RWPE2 (cell line): ENCODE data around the gene WASF3.
A peak's percentile ranks its signal among the peaks of the same experiment; 100 is the strongest.
"Not testable (repeated sequence)": the region's sequence is repeated elsewhere in the genome, so short reads cannot be mapped to it uniquely, and the experiment has no call there.

Experiments
- ATAC-seq: fragments of 200-7000 bp; cut with Tn5 transposase; 3 replicates; pipeline ENCODE4 v1.9.1; 2021; ENCODE audit warnings: low read depth
- DNase-seq: peaks from one replicate; pipeline ENCODE4 v3.0.0-alpha.2; 2020; ENCODE audit warnings: low spot score
- H3K27ac ChIP-seq: fragments of 450-650 bp; 2 replicates; pipeline ENCODE4 v1.5.1; 2017; ENCODE audit warnings: mild to moderate bottlenecking; ENCODE audit not compliant: poor library complexity, severe bottlenecking
- H3K27me3 ChIP-seq: fragments of 250-450 bp; sonication (Bioruptor Pico); 2 replicates; pipeline ENCODE4 v1.5.1; 2021; ENCODE audit warnings: mild to moderate bottlenecking, moderate library complexity; ENCODE audit not compliant: insufficient read depth, poor library complexity, severe bottlenecking
- H3K36me3 ChIP-seq: fragments of 250-450 bp; sonication (Bioruptor Pico); 2 replicates; pipeline ENCODE4 v1.5.1; 2020; ENCODE audit warnings: low read depth, mild to moderate bottlenecking, moderate library complexity
- H3K4me1 ChIP-seq: fragments of 250-450 bp; sonication (Bioruptor Pico); 2 replicates; pipeline ENCODE4 v1.5.1; 2021; ENCODE audit warnings: mild to moderate bottlenecking, moderate library complexity; ENCODE audit not compliant: insufficient read depth, poor library complexity, severe bottlenecking
- H3K4me3 ChIP-seq: fragments of 250-450 bp; sonication (Bioruptor Pico); 2 replicates; pipeline ENCODE4 v1.5.1; 2021; ENCODE audit warnings: mild to moderate bottlenecking, moderate library complexity; ENCODE audit not compliant: severe bottlenecking
- H3K9me3 ChIP-seq: fragments of 250-450 bp; sonication (Bioruptor Pico); 2 replicates; pipeline ENCODE4 v1.5.1; 2021; ENCODE audit warnings: mild to moderate bottlenecking, moderate library complexity; ENCODE audit not compliant: severe bottlenecking
- CTCF ChIP-seq: fragments of 450-650 bp; IDR thresholded peaks from one replicate; pipeline ENCODE4 v1.5.1; 2017; ENCODE audit warnings: mild to moderate bottlenecking, moderate library complexity; ENCODE audit not compliant: poor library complexity, severe bottlenecking

Gene WASF3

GRCh38 chr13:26624572-26624971 is 67.1 kb downstream of the WASF3 start:
- Histone ChIP-seq H3K4me1 (no peaks in the 10 kb centered on the region), H3K4me3 (no peak overlapping the region), H3K27ac (no peak overlapping the region), H3K9me3 (no peaks in the 10 kb centered on the region), H3K36me3 (no peaks in the 10 kb centered on the region; the same call in 1 of the 2 replicates), H3K27me3 (no peaks in the 10 kb centered on the region)
- no peak for DNase-seq
- TF ChIP-seq CTCF, result no peak
- no peak for ATAC-seq

DNA sequence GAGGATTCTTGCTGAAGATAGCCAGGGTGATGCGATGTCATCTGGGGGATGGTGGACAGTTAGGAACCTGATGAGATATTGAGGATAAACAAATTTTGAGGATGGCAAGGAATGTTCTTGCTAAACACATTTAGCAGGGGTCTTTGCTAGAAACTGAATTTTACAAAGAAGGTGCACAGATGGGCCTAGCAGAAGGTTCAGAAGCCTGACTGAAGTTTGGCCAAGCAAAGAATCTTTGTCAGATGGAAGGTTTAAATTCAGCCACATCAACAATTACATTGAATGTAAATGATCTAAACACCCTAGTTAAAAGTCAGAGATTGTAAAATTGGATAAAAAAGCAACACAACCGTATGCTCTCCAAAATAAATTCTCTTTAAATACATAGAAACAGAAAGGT is 68.8 kb downstream of the WASF3 start:
- Histone ChIP-seq H3K27ac (no peak overlapping the region), H3K36me3 (no peaks in the 10 kb centered on the region; the same call in 1 of the 2 replicates), H3K27me3 (no peaks in the 10 kb centered on the region), H3K4me1 (no peaks in the 10 kb centered on the region), H3K9me3 (no peaks in the 10 kb centered on the region), H3K4me3 (no peak overlapping the region)
- no peak for ATAC-seq
- no peak for DNase-seq
- no peak for TF ChIP-seq CTCF

GRCh38 chr13:26628706-26629105 is 71.2 kb downstream of the WASF3 start:
- peak; percentile 60; the same call in 1 of the 3 replicates for ATAC-seq
- Histone ChIP-seq H3K36me3 (no peaks in the 10 kb centered on the region; the same call in 1 of the 2 replicates), H3K4me3 (no peak overlapping the region), H3K4me1 (no peaks in the 10 kb centered on the region), H3K27ac (no peak overlapping the region), H3K27me3 (no peaks in the 10 kb centered on the region), H3K9me3 (no peaks in the 10 kb centered on the region)
- peak; percentile 20 for TF ChIP-seq CTCF
- DNase-seq, result no peak

GRCh38 chr13:26629260-26629825 is 71.9 kb downstream of the WASF3 start:
- Histone ChIP-seq H3K27me3 (no peaks in the 10 kb centered on the region), H3K4me1 (no peaks in the 10 kb centered on the region), H3K9me3 (no peaks in the 10 kb centered on the region), H3K36me3 (no peaks in the 10 kb centered on the region; the same call in 1 of the 2 replicates), H3K27ac (no peak overlapping the region), H3K4me3 (no peak overlapping the region)
- TF ChIP-seq CTCF, result no peak
- DNase-seq, result no peak
- no peak for ATAC-seq

DNA sequence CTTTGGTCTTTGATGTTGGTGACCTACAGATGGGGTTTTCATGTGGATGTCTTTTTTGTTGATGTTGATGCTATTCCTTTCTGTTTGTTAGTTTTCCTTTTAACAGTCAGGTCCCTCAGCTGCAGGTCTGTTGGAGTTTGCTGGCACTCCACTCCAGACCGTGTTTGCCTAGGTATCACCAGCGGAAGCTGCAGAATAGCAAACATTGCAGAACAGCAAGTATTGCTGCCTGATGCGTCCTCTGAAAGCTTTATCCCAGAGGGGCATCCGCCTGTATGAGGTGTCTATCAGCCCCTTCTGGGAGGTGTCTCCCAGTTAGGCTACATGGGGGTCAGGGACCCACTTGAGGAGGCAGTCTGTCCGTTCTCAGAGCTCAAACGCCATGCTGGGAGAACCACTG is 78.2 kb downstream of the WASF3 start:
- not testable (repeated sequence) for H3K36me3 ChIP-seq, H3K27me3 ChIP-seq, H3K9me3 ChIP-seq, H3K4me3 ChIP-seq, ATAC-seq, H3K4me1 ChIP-seq, DNase-seq, H3K27ac ChIP-seq

DNA sequence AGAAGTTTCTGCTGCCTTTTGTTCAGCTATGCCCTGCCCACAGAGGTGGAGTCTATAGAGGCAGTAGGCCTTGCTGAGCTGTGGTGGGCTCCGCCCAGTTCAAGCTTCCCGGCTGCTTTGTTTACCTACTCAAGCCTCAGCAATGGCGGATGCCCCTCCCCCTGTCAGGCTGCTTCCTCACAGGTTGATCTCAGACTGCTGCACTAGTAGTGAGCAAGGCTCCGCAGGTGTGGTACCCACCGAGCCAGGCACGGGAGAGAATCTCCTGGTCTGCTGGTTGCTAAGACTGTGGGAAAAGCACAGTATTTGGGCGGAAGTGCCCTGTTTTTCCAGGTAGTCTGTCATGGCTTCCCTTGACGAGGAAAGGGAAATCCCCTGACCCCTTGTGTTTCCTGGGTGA is 78.6 kb downstream of the WASF3 start:
- not testable (repeated sequence) for H3K36me3 ChIP-seq, H3K4me3 ChIP-seq, H3K4me1 ChIP-seq, H3K27ac ChIP-seq, H3K27me3 ChIP-seq, H3K9me3 ChIP-seq, ATAC-seq, DNase-seq
